Measurements from ENCODE around the gene SLC25A31.

SLC25A31 gene

GRCh38 chr4:127799711-127800110 lies 69.5 kb downstream of the SLC25A31 start:
- Histone ChIP-seq H3K9ac (no peak overlapping the region), H3K36me3 (ENCODE audit: insufficient read depth) (0 out of 2 replicates have a peak, but pooled peaks cover 3% of the 10 kb centered on the region), H2AFZ (ENCODE audit: low read depth) (no peak overlapping the region), H3K4me3 (IDR thresholded peaks at IDR 0.05; ENCODE audit: insufficient read depth, low read depth, low read length) (no peak overlapping the region), H4K20me1 (ENCODE audit: insufficient read depth) (no peaks in the 10 kb centered on the region), H3K4me1 (ENCODE audit: low read depth, poor library complexity, severe bottlenecking) (no peaks in the 10 kb centered on the region), H3K79me2 (ENCODE audit: insufficient read depth, low read depth) (peaks cover under 1% of the 10 kb centered on the region; the same call in 1 of the 2 replicates), H3K27me3 (ENCODE audit: insufficient read depth, low read depth) (no peaks in the 10 kb centered on the region), H3K4me2 (no peak overlapping the region), H3K27ac (no peak overlapping the region)
- TF ChIP-seq, protein P1, sequence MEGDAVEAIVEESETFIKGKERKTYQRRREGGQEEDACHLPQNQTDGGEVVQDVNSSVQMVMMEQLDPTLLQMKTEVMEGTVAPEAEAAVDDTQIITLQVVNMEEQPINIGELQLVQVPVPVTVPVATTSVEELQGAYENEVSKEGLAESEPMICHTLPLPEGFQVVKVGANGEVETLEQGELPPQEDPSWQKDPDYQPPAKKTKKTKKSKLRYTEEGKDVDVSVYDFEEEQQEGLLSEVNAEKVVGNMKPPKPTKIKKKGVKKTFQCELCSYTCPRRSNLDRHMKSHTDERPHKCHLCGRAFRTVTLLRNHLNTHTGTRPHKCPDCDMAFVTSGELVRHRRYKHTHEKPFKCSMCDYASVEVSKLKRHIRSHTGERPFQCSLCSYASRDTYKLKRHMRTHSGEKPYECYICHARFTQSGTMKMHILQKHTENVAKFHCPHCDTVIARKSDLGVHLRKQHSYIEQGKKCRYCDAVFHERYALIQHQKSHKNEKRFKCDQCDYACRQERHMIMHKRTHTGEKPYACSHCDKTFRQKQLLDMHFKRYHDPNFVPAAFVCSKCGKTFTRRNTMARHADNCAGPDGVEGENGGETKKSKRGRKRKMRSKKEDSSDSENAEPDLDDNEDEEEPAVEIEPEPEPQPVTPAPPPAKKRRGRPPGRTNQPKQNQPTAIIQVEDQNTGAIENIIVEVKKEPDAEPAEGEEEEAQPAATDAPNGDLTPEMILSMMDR (conservative IDR thresholded peaks at IDR 0.05; ENCODE audit: low read depth, low read length) = no peak

- no peaks in the 10 kb centered on the region for H3K4me1 ChIP-seq (ENCODE audit: low read depth, poor library complexity, severe bottlenecking)
- H3K4me2 ChIP-seq = no peak overlapping the region
- no peaks in the 10 kb centered on the region for H4K20me1 ChIP-seq (ENCODE audit: insufficient read depth)
- no peaks in the 10 kb centered on the region for H3K36me3 ChIP-seq (ENCODE audit: insufficient read depth)
- no peak overlapping the region for H2AFZ ChIP-seq (ENCODE audit: low read depth)
- no peaks in the 10 kb centered on the region for H3K27me3 ChIP-seq (ENCODE audit: insufficient read depth, low read depth)
- no peak overlapping the region for H3K4me3 ChIP-seq (IDR thresholded peaks at IDR 0.05; ENCODE audit: insufficient read depth, low read depth, low read length)
- no peak overlapping the region for H3K27ac ChIP-seq
- H3K79me2 ChIP-seq (ENCODE audit: insufficient read depth, low read depth) = no peaks in the 10 kb centered on the region
- TF ChIP-seq, protein P1 (conservative IDR thresholded peaks at IDR 0.05; ENCODE audit: low read depth, low read length) = no peak
- H3K9ac ChIP-seq = no peak overlapping the region
Observed at GRCh38 chr4:127809173-127809800, 79.1 kb downstream of the SLC25A31 start.

DNA sequence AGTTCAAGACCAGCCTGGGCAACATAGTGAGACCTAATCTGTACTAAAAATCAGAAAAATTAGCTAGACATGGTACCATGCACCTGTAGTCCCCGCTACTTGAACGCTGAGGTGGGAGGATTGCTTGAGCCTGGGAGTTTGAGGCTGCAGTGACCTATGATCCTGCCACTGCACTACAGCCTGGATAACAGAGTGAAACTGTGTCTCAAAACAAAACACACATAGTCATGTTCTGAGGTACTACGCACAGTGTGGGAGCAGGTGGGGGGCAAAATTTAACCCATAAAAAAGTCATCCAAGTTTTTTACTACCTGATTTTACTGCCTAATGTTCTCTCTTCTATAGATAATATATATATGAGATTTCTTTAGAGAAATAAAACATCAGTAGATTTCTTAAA lies 80.4 kb downstream of the SLC25A31 start:
- Histone ChIP-seq H3K4me1 (ENCODE audit: low read depth, poor library complexity, severe bottlenecking) (no peaks in the 10 kb centered on the region), H3K79me2 (ENCODE audit: insufficient read depth, low read depth) (no peaks in the 10 kb centered on the region), H3K36me3 (ENCODE audit: insufficient read depth) (no peaks in the 10 kb centered on the region), H2AFZ (ENCODE audit: low read depth) (no peak overlapping the region), H3K27me3 (ENCODE audit: insufficient read depth, low read depth) (no peaks in the 10 kb centered on the region), H3K4me2 (no peak overlapping the region), H3K27ac (no peak overlapping the region), H3K4me3 (IDR thresholded peaks at IDR 0.05; ENCODE audit: insufficient read depth, low read depth, low read length) (no peak overlapping the region), H3K9ac (no peak overlapping the region), H4K20me1 (ENCODE audit: insufficient read depth) (no peaks in the 10 kb centered on the region)
- TF ChIP-seq, protein P1 (conservative IDR thresholded peaks at IDR 0.05; ENCODE audit: low read depth, low read length) = no peak

GRCh38 chr4:127822430-127822829 lies 92.2 kb downstream of the SLC25A31 start:
- no peak overlapping the region for H2AFZ ChIP-seq (ENCODE audit: low read depth)
- H3K4me2 ChIP-seq = no peak overlapping the region
- no peaks in the 10 kb centered on the region for H3K79me2 ChIP-seq (ENCODE audit: insufficient read depth, low read depth)
- no peak overlapping the region for H3K9ac ChIP-seq
- H4K20me1 ChIP-seq (ENCODE audit: insufficient read depth) = no peaks in the 10 kb centered on the region
- H3K4me3 ChIP-seq (IDR thresholded peaks at IDR 0.05; ENCODE audit: insufficient read depth, low read depth, low read length) = no peak overlapping the region
- no peaks in the 10 kb centered on the region for H3K27me3 ChIP-seq (ENCODE audit: insufficient read depth, low read depth)
- H3K4me1 ChIP-seq (ENCODE audit: low read depth, poor library complexity, severe bottlenecking) = no peaks in the 10 kb centered on the region
- TF ChIP-seq, protein P1 (conservative IDR thresholded peaks at IDR 0.05; ENCODE audit: low read depth, low read length) = no peak
- no peaks in the 10 kb centered on the region for H3K36me3 ChIP-seq (ENCODE audit: insufficient read depth)
- no peak overlapping the region for H3K27ac ChIP-seq
